Stimulated activated CD4-positive, alpha-beta T cell treated with anti-CD3 and anti-CD28 coated beads, Interleukin-1b, Interleukin-23, amount 100 ng/mL, for 24 hours (primary cell): ENCODE results near the gene AK6.
"Not testable (repeated sequence)": the region's sequence is repeated elsewhere in the genome, so short reads cannot be mapped to it uniquely, and the experiment has no call there.

ENCODE experiments used
- DNase-seq, 4 experiments: peaks; one replicate each; pipeline ENCODE4 v3.0.0-alpha.2; 2020; ENCODE audit warnings: low read depth in 4 of 4, low spot score in 1 of 4

AK6 gene

DNA sequence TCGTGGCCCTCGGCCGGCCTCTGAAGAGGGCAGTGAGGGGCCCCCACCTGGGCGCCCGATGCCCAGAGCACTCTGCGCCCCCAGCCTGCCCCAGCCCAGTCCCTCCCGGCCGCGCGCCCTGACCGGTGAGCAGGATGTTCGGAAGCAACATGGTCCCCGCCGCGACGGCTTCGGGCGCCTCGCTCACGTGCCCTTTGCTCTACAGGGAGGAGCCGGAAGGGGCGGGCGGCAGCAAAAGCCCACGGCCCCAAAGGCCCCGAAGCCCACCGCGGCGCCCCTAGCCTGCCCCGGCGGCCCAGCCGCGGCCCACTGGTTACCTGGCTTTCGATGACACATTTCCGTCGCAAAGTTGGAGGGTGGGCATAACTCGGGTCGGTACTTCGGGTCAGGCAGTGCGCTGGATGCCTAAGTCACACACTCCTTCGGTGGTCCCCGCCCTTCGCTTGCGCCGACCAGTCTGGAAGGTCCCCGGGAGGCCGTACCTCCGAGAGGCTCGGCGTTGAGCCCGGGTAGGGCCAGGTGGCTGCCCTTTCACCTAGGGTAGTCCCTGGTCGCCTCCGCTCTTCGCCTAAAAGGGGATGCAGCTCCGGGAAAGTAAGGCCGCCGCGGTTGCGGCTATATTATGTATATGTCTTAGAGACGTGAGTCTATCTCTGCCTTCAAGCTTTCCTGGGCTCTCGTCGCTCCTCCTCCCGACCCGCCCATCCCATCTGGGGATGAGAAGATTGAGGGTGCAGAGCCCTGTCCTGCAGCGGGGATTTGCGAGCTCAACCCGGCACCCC is at the start of gene AK6, which contains the start of the genes RAD17 and TAF9:
Gene AK6 (minus strand): TSS at position 181 of the 782 bp plus-strand sequence. CDS start 30 bp downstream, at position 151.
Gene RAD17 (plus strand): TSS at position 479 of the 782 bp plus-strand sequence. CDS start 2,391 bp downstream, outside the sequence.
Gene TAF9 (minus strand): TSS at position 181 of the 782 bp plus-strand sequence. CDS start 3,783 bp downstream, outside the sequence.
- peak; percentile 76 to 87 (median 84) for DNase-seq

DNA sequence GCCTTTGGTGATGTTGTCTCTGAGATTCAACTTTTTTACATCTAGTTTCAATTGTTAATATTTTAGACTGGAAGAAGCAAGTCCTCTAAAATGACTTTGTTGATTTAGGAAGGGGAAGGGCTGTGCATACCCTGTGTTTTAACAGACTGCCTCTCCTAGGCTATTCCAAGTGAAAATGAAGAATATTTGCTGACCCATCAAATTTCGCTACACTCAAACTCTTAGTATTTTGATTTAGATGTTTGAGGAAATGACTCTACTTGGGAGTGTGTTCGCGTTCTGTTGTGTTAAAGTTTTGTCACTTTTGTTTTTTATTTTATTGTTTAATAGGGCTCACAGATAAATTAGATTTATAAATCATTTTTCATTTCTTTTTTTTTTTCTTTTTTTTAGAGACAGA is 49.2 kb upstream of the AK6 start:
- DNase-seq = no peak

DNA sequence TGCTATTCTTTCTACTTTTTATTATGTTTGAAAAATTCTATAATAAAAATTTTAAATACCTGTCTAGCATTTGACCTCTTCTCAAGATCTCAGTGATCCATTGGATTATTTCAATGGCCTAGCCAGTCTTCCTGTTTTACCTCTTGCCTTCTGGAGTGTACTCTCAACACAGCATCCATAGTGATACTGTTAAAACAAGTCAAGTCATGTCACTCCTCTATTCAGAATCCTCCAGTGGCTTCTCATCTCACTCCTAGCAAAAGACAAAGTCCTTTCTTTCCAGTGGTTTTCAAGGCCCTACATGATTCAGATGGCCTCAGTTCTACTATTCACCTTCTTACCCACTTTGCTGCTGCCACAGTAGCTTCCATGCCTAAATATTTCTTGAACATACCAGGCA is 47.4 kb upstream of the AK6 start:
- no peak for DNase-seq

DNA sequence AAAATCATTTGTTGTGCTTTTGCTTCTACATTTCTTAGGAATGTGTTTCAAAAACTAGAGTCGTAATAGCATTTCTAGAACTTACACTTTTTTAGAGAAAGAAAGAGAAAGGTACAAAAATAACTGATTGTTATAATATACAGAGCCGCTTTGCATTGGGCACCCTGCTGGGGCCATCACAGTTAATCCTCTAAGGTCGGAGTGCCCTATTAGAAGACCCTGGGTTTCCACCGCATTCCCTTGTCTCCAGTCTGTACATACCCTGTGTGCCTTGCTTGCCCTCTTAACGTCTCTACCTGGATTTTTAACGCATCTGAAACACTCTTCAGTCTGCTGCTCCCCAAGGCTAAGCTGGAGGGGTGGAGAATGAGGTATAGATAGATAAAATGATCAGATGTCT is 46.9 kb upstream of the AK6 start:
- no peak for DNase-seq

- DNase-seq = no peak
Measured at GRCh38 chr5:69415584-69415958, 46.3 kb upstream of the AK6 start.

- peak in 3 of 4 experiments; percentile 2 to 50 (median 21) for DNase-seq
Measured at GRCh38 chr5:69414885-69415583, 45.7 kb upstream of the AK6 start, which contains the start of gene MARVELD2. Gene MARVELD2, plus strand, starts transcription at chr5:69415116. Its CDS starts 4,270 bp downstream, at chr5:69419386.

DNA sequence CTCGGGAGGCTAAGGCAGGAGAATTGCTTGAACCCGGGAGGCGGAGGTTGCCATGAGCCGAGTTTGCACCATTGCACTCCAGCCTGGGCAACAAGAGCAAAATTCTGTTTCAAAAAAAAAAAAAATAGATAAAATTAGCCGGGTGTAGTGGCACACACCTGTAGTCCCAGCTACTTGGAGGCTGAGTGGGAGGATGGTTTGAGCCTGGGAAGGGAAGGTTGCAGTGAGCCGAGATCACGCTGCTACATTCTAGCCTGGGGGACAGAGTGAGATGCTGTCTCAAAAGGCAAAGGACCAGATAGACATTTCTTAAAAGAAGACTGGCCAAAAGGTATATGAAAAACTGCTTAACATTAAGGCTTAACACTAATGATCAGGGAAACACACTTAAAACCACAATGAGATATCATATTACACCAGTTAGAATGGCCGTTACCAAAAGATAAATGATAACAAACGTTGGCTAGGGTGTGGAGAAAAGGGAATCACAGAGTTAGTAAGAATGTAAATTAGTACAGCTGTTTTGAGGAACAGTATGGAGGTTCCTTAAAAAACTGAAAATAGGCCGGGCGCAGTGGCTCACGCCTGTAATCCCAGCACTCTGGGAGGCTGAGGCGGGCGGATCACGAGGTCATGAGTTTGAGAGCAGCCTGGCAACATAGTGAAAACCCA is 35.5 kb upstream of the AK6 start:
- DNase-seq = no peak

DNA sequence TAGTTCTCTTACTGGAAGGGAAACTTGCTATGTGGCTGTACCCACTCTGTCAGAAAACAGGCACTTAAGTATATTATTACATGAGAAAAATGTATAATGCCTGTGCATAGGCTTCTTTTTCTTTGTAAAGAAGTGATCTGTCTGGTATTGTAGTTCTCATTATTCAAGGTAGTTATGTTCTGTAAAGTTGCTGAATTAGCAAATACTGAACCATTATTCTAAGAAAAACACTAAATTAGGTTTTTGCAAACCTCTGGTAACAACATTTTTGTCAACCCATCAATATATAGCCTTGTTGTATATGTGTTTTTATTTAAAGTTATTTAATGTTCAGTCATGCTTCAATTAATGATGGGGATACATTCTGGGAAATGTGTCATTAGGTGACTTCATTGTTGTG is 9.1 kb upstream of the AK6 start:
- DNase-seq = no peak

DNA sequence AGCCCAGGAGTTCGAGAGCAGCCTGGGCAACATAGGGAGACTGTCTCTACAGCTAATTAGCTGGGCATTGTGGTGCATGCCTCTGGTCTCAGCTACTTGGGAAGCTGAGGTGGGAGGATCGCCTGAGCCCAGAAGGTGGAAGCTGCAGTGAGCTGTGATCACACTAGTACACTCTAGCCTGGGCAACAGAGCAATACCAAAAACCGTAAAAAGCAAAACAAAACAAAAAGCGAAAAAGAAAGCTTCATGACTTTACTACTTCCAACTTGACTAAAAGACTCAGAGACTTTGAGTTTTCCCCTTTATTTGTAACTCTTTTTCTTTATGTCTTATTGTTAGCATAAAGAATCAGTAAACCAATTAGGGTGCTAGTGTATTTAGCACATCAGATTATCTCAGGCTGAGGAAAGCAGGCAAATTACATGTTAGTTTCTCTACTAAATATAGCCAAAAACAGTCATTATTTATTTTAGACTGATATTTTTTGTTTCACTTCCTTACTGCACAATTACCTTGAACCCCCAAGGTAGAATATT is 5.7 kb upstream of the AK6 start:
- no peak for DNase-seq

DNA sequence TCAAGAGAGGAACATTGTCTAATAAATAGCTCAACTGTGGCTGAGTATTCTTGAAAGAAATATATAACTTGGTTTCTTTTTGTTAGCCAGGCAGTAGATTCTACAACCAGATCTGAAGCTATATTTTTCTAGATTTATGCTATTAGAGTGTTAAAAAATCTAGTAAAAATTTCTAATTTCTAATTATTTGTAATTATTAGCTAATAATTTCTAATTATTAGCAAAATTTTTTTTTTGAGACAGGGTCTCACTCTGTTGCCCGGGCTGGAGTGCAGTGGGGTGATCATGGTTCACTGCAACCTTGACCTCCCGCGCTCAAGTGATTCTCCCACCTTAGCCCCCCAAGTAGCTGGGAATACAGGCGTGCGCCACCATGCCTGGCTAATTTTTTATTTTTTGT is 3.1 kb upstream of the AK6 start:
- DNase-seq = no peak

GRCh38 chr5:69370335-69370734 is 1.0 kb upstream of the AK6 start:
- not testable (repeated sequence) for DNase-seq

DNA sequence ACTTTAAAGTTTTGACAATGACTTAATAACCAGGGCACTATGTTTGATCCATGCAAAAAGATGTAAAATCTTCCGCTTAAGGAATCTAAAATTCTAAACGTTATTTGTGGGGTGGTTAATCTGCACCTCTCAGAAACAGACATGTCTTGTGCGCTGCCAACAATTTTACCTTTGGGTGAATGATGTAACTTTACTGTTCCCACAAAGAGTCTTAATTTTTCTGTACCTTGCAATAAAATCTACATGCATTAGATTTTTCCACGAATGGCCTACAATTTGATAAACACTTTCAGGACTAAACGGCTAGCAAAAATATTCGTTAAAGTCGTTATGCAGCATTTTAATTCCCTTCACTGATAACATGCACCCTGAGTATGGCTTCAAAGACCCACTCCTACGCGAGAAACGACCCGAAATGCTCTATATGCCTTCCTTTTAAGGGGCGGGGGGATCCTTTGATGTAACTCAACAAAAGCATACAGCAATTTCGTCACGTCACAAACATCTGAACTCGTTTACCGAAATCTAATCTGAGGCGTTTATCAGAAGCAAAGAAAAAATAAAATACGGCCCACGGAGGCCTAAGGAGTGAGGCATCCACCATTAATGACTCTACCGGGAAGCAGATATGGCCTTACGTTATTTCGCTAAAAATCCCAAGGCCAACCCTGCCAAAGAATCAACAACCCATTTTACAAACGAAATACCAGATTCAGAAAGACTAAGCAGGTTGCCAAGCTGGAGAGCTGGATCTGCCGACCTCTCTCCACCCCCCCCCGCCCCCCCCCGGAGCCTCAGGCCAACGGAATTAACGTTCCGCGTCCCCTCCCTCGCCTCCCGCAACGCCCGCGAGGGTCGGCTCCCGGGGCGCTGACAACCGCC is 621 bp downstream of the AK6 start:
- DNase-seq = peak in 2 of 4 experiments; percentile 2 to 7

- no peak for DNase-seq
Measured at GRCh38 chr5:69367697-69368279, 1.5 kb downstream of the AK6 start.

- no peak for DNase-seq
Measured at GRCh38 chr5:69364850-69365249, 4.5 kb downstream of the AK6 start.

GRCh38 chr5:69364414-69364813 is 4.9 kb downstream of the AK6 start:
- DNase-seq = no peak

- DNase-seq = no peak
Measured at GRCh38 chr5:69360442-69360841, 8.9 kb downstream of the AK6 start.

GRCh38 chr5:69359699-69360098 is 9.6 kb downstream of the AK6 start:
- DNase-seq = no peak

DNA sequence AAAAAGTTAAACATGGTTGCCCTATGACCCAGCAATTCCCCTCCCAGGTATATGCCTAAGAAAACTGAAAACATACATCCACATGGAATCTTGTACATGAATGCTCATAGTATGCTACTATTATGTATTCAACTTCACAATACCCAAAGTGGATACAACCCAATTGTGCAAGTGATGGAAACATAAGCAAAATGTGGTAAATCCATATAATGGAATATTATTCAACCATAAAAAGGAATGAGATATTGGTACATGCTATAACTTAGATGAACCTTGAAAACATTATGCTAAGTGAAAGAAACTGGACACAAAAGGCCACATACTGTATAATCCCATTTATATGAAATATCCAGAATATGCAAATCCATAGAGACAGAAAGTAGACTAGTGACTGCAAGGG is 18.7 kb downstream of the AK6 start:
- DNase-seq = no peak

DNA sequence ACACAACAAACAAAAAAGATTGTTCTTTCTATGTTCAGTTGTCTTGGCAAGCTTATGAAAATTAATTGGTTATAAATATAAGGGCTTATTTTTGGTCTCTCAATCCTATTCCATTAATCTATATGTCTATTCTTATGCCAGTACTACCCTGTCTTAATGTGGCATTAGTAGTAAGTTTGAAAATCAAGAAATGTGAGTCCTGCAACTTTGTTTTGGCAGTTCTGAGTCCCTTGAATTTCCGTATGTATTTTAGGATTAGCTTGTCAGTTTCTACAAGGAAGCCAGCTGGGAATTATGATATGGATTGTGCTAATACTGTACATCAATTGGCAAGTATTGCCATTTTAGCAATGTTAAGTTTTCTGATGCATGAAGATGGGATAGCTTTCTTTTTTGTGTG is 26.2 kb downstream of the AK6 start:
- DNase-seq = no peak
